ENCODE data around the gene RPS8.
"Not testable (repeated sequence)": the region's sequence is repeated elsewhere in the genome, so short reads cannot be mapped to it uniquely, and the experiment has no call there.

RPS8 gene

DNA sequence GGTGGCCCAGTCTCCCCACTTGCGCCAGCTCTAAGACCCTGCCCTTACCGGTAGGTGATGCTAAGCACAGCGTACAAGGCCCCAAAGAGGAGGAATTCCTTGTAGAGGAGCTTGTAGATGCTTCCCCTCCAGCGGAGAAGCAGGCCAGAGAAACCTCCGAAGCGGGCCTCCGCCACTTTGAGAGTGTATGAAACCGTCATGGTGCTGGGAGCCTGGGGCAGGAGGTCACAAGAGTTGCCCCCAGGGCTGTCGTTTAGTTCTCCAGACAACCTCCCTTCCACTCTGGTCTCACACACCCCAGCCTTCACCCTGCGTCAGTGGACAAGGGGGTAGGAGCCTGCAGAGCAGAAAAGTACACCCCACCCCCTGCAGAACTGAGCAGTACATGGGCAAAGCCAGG lies 12.2 kb downstream of the RPS8 start:
- H3K4me3 Mint-ChIP-seq, result no peak overlapping the region
- peaks cover 34% of the 10 kb centered on the region for H3K4me1 Mint-ChIP-seq
- H3K27ac Mint-ChIP-seq, result no peak overlapping the region
- DNase-seq (no peak), ATAC-seq (no peak)
- H3K36me3 Mint-ChIP-seq (ENCODE audit: low read depth), result peaks cover 2% of the 10 kb centered on the region
- no peaks in the 10 kb centered on the region for H3K9me3 Mint-ChIP-seq
- H3K27me3 Mint-ChIP-seq, result no peaks in the 10 kb centered on the region

DNA sequence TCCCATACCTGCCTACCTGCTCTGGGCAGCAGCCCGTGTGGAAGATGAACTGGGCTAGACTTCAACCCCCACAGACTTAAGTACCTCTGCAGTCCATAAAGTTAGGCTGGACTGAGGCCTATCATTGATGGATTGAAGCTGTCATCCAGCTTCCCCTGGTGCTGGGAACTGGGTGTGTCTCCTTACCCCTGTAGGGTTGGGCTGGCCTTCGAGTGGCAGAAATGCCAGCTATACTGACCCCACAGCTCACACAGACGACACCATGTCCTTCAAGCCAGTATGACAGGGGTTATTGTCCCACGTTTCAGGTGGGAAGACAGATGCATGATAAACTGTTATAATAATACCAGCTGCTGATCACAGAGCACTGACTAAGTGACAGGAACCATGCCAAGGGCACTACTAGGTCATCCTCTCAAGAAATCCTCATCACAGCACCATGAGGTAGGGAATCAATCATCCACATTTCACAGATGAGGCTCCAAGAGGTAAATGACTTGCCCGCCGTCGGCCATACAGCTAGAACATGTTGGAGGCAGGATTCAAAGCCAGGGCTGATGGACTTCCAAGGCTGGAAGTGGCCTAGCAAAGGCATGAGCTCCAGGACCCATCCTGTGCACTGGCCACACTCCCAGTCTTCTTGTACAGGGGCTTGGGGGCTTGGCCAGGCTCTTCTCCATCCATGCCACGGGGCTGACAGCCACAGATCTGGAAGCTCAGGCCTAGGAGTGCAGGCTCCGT lies 12.9 kb downstream of the RPS8 start, which contains the start of gene BEST4:
BEST4 (minus strand) TSS at position 51 of the 741 bp plus-strand sequence. CDS start 465 bp downstream, outside the sequence.
- no peaks in the 10 kb centered on the region for H3K27me3 Mint-ChIP-seq
- no peak within 1 kb of the TSS for H3K4me3 Mint-ChIP-seq
- peaks cover 29% of the 10 kb centered on the region for H3K4me1 Mint-ChIP-seq
- no peaks in the 10 kb centered on the region for H3K9me3 Mint-ChIP-seq
- DNase-seq, result no peak
- H3K36me3 Mint-ChIP-seq (ENCODE audit: low read depth), result no peaks in the 10 kb centered on the region
- H3K27ac Mint-ChIP-seq, result no peak within 1 kb of the TSS
- no peak for ATAC-seq

GRCh38 chr1:44790968-44791801 lies 15.8 kb downstream of the RPS8 start:
- Mint-ChIP-seq H3K27me3 (no peaks in the 10 kb centered on the region), H3K27ac (peak overlapping the region; percentile 22), H3K36me3 (ENCODE audit: low read depth) (no peaks in the 10 kb centered on the region), H3K4me3 (no peak overlapping the region), H3K4me1 (peaks cover 5% of the 10 kb centered on the region), H3K9me3 (no peaks in the 10 kb centered on the region)
- ATAC-seq (no peak), DNase-seq (no peak)

- Mint-ChIP-seq H3K4me1 (no peaks in the 10 kb centered on the region), H3K9me3 (no peaks in the 10 kb centered on the region), H3K4me3 (no peak overlapping the region), H3K27me3 (no peaks in the 10 kb centered on the region), H3K27ac (no peak overlapping the region), H3K36me3 (ENCODE audit: low read depth) (no peaks in the 10 kb centered on the region)
- no peak for DNase-seq
- no peak for ATAC-seq
Measured at GRCh38 chr1:44792736-44793502, 17.6 kb downstream of the RPS8 start.

- Mint-ChIP-seq H3K4me1 (peaks cover 23% of the 10 kb centered on the region), H3K36me3 (ENCODE audit: low read depth) (peaks cover 17% of the 10 kb centered on the region)
- ATAC-seq, H3K27me3 Mint-ChIP-seq, DNase-seq, H3K9me3 Mint-ChIP-seq, H3K4me3 Mint-ChIP-seq, H3K27ac Mint-ChIP-seq: not testable (repeated sequence)
Measured at GRCh38 chr1:44797886-44798285, 22.5 kb downstream of the RPS8 start.

- peaks cover 32% of the 10 kb centered on the region for H3K4me1 Mint-ChIP-seq
- DNase-seq, result no peak
- H3K27ac Mint-ChIP-seq, result peak overlapping the region; percentile 97
- no peaks in the 10 kb centered on the region for H3K27me3 Mint-ChIP-seq
- no peaks in the 10 kb centered on the region for H3K9me3 Mint-ChIP-seq
- no peak for ATAC-seq
- no peak overlapping the region for H3K4me3 Mint-ChIP-seq
- H3K36me3 Mint-ChIP-seq (ENCODE audit: low read depth), result peaks cover 24% of the 10 kb centered on the region
Measured at GRCh38 chr1:44798481-44799365, 23.4 kb downstream of the RPS8 start.

GRCh38 chr1:44799770-44800584 lies 24.6 kb downstream of the RPS8 start, which contains the start of gene PLK3:
PLK3 (plus strand) TSS chr1:44800377; CDS start chr1:44800464, 87 bp downstream.
- ATAC-seq (peak; percentile 74), DNase-seq (peak; percentile 98)
- Mint-ChIP-seq H3K27ac (peak within 1 kb of the TSS; percentile 97), H3K9me3 (no peaks in the 10 kb centered on the region), H3K4me1 (peaks cover 44% of the 10 kb centered on the region), H3K36me3 (ENCODE audit: low read depth) (peaks cover 33% of the 10 kb centered on the region), H3K4me3 (peak within 1 kb of the TSS; percentile 94), H3K27me3 (no peaks in the 10 kb centered on the region)

DNA sequence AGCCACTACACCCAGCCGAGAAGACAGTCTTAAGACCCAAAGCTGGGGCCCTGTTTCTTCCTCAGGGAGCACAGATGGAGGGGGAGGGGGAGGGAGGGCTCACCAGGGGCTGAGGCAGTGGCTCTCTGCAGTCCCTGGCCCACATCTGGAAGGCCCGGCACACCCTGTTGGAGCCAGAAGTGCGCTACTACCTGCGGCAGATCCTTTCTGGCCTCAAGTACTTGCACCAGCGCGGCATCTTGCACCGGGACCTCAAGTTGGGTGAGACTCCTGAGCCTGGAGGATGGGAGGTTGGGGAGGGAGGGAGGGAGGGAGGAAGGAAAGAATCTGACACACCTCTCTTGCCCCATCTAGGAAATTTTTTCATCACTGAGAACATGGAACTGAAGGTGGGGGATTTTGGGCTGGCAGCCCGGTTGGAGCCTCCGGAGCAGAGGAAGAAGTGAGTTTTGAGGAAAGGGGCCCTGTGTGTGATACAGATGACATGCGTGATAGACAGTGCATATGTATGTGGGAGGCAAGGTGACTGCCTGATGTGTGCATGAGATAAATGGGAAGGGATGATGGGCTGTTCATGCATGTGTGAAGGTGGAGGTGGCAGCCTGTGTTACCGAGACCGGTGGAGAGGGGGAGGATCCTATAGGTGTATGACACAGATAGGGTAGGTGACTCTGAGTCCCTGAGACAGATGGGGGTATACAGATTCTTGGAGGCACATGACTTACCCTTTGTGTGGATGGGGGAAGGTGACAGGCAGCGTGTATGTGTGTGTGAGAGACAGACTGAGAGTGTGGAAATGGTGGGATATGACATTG lies 26.4 kb downstream of the RPS8 start:
- peaks cover 41% of the 10 kb centered on the region for H3K36me3 Mint-ChIP-seq (ENCODE audit: low read depth)
- H3K4me1 Mint-ChIP-seq, result peaks cover 56% of the 10 kb centered on the region
- ATAC-seq (peak; percentile 26), DNase-seq (no peak)
- H3K4me3 Mint-ChIP-seq, result peak overlapping the region; percentile 94
- no peaks in the 10 kb centered on the region for H3K9me3 Mint-ChIP-seq
- no peaks in the 10 kb centered on the region for H3K27me3 Mint-ChIP-seq
- H3K27ac Mint-ChIP-seq, result peak overlapping the region; percentile 93

DNA sequence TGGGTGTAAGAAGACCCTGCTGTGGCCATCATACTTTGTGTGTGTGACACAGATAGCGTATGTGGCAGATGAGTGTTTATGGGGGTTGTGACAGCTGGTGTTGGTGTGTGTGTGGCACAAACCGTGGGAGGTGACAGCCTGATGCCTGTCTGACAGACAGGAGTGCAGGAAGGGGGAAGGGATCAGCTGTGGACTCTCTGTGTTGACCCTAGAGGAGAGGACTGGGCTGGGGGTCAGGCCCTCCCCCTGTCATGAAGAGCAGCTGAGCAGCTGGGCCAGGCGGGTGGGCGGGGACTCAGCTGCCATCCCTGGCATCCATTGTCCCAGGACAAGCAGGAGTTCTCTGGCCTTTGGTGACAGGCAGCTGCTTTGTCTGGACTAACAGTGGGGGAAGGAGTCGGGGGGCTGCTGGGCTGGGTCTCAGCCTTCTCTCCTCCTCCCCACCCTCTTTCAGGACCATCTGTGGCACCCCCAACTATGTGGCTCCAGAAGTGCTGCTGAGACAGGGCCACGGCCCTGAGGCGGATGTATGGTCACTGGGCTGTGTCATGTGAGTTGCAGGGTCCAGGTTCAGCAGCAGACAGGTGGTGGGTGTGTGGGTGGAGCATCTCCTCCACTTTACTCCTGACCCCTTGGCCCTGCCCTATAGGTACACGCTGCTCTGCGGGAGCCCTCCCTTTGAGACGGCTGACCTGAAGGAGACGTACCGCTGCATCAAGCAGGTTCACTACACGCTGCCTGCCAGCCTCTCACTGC lies 27.1 kb downstream of the RPS8 start:
- Mint-ChIP-seq H3K9me3 (no peaks in the 10 kb centered on the region), H3K4me1 (peaks cover 64% of the 10 kb centered on the region), H3K4me3 (peak overlapping the region; percentile 94), H3K27ac (peak overlapping the region; percentile 93), H3K36me3 (ENCODE audit: low read depth) (peaks cover 46% of the 10 kb centered on the region), H3K27me3 (no peaks in the 10 kb centered on the region)
- ATAC-seq (no peak), DNase-seq (no peak)

DNA sequence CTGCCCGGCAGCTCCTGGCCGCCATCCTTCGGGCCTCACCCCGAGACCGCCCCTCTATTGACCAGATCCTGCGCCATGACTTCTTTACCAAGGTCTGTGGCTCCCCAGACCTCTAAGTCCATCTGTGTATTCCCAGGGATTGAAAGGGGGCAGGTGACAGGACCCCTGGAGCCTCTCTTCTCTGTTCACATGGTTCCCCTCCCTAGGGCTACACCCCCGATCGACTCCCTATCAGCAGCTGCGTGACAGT lies 27.6 kb downstream of the RPS8 start:
- Mint-ChIP-seq H3K36me3 (ENCODE audit: low read depth) (peaks cover 46% of the 10 kb centered on the region), H3K27me3 (no peaks in the 10 kb centered on the region), H3K27ac (peak overlapping the region; percentile 93), H3K4me3 (peak overlapping the region; percentile 94), H3K9me3 (no peaks in the 10 kb centered on the region), H3K4me1 (peaks cover 69% of the 10 kb centered on the region)
- ATAC-seq (no peak), DNase-seq (no peak)

DNA sequence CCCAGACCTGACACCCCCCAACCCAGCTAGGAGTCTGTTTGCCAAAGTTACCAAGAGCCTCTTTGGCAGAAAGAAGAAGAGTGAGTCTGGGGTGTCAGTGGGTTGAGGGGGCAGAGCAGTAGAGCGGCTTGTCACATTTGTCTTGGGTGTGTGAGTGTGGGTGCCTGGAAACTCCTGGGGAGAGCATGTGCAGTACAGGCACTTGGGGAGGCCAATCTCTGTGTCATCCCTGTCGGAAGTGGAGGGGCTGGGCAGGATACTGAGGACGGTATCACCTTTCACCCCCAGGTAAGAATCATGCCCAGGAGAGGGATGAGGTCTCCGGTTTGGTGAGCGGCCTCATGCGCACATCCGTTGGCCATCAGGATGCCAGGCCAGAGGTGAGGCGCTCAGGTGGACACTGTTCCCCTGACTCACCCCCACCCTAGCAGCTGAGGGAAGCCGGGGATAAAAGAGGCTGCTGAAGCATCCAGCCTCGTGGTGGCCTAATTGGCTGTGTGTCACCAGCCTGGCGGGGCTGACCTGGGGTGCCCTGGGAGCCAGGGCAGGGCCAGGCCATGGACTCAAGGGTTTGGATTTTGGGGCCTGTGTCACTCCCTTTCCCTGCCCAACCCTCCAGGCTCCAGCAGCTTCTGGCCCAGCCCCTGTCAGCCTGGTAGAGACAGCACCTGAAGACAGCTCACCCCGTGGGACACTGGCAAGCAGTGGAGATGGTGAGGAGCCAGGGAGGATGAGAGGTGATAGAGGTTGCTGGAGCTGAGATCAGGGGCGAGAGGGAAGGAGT lies 28.2 kb downstream of the RPS8 start:
- no peaks in the 10 kb centered on the region for H3K9me3 Mint-ChIP-seq
- peaks cover 46% of the 10 kb centered on the region for H3K36me3 Mint-ChIP-seq (ENCODE audit: low read depth)
- ATAC-seq, result no peak
- peak overlapping the region; percentile 94 for H3K4me3 Mint-ChIP-seq
- peaks cover 74% of the 10 kb centered on the region for H3K4me1 Mint-ChIP-seq
- H3K27ac Mint-ChIP-seq, result peak overlapping the region; percentile 93
- no peak for DNase-seq
- H3K27me3 Mint-ChIP-seq, result no peaks in the 10 kb centered on the region
